WTC11 (cell line): ENCODE measurements around the gene KMT2D. TPM values are rescaled to one million over a fixed set of nuclear protein-coding genes. Genes with fewer than 3 reads are reported as not detected.

Experiments used
- ATAC-seq: fragments of 200-7000 bp; cut with Tn5 transposase; 2 replicates; pipeline ENCODE4 v1.10.0; 2021; ENCODE audit warnings: mild to moderate bottlenecking, moderate library complexity
- CTCF ChIA-PET: fragments of 300-600 bp; sonication (Branson Sonifier 250); formaldehyde crosslinking; loops from one replicate; lab custom pipeline; 2021; ENCODE audit warnings: antibody characterized with exemption; lab: Charles Lee
- POLR2A ChIA-PET: fragments of 350-600 bp; sonication (Branson Sonifier 250); formaldehyde crosslinking; loops from one replicate; lab custom pipeline; 2021; ENCODE audit warnings: antibody characterized with exemption; lab: Charles Lee
- DNase-seq: peaks from one replicate; pipeline ENCODE4 v3.0.0; 2021; ENCODE audit warnings: low spot score
- H3K27ac Mint-ChIP-seq: 2 replicates; pipeline ENCODE4 v1.8.0; 2021; ENCODE audit warnings: mixed read lengths
- H3K27me3 Mint-ChIP-seq: 2 replicates; pipeline ENCODE4 v1.8.0; 2021; ENCODE audit warnings: low read depth, mild to moderate bottlenecking, moderate library complexity, mixed read lengths
- H3K36me3 Mint-ChIP-seq: 2 replicates; pipeline ENCODE4 v1.8.0; 2021; ENCODE audit warnings: mixed read lengths
- H3K4me1 Mint-ChIP-seq: 2 replicates; pipeline ENCODE4 v1.8.0; 2022; ENCODE audit warnings: mixed read lengths
- H3K4me3 Mint-ChIP-seq: 2 replicates; pipeline ENCODE4 v1.8.0; 2021; ENCODE audit warnings: mild to moderate bottlenecking, moderate library complexity, mixed read lengths
- H3K9me3 Mint-ChIP-seq: 2 replicates; pipeline ENCODE4 v1.8.0; 2021; ENCODE audit warnings: mixed read lengths
- ESRRA ChIP-seq: sonication (generic); formaldehyde crosslinking; IDR thresholded peaks from 2 replicates; pipeline ENCODE4 v1.8.1; 2022; ENCODE audit warnings: mild to moderate bottlenecking, missing genetic modification reagents, borderline replicate concordance
- ETV6 ChIP-seq: sonication (generic); formaldehyde crosslinking; IDR thresholded peaks from 2 replicates; pipeline ENCODE4 v1.8.1; 2022; ENCODE audit warnings: mild to moderate bottlenecking, missing genetic modification reagents
- FOXJ3 ChIP-seq: sonication (generic); formaldehyde crosslinking; IDR thresholded peaks from 2 replicates; pipeline ENCODE4 v1.9.0; 2021; ENCODE audit warnings: missing genetic modification reagents, mild to moderate bottlenecking, borderline replicate concordance
- HMGA2 ChIP-seq: fragments of 250-450 bp; sonication (Bioruptor Pico); IDR thresholded peaks from 2 replicates; pipeline ENCODE4 v1.4.0; 2021; ENCODE audit warnings: mild to moderate bottlenecking, moderate library complexity
- NFYB ChIP-seq: sonication (generic); formaldehyde crosslinking; conservative IDR thresholded peaks from 2 replicates; pipeline ENCODE4 v1.8.0; 2022; ENCODE audit warnings: low read depth, missing genetic modification reagents
- NR2C2 ChIP-seq: sonication (generic); formaldehyde crosslinking; IDR thresholded peaks from 2 replicates; pipeline ENCODE4 v1.8.0; 2022; ENCODE audit warnings: mild to moderate bottlenecking, missing genetic modification reagents
- RELA ChIP-seq: sonication (generic); formaldehyde crosslinking; IDR thresholded peaks from 2 replicates; pipeline ENCODE4 v1.8.1; 2022; ENCODE audit warnings: missing genetic modification reagents, mild to moderate bottlenecking, borderline replicate concordance
- RORB ChIP-seq: fragments of 250-450 bp; sonication (Bioruptor Pico); IDR thresholded peaks from 2 replicates; pipeline ENCODE4 v1.9.0; 2021; ENCODE audit warnings: mild to moderate bottlenecking
- total RNA-seq: library from RNA; stranded (reverse); gene quantifications from 3 replicates; pipeline ENCODE4 v1.2.3, GENCODE V29; 2021
- TF ChIP-seq, protein P1 (sequence below): sonication (generic); formaldehyde crosslinking; IDR thresholded peaks from 2 replicates; pipeline ENCODE4 v1.8.1; 2022; ENCODE audit warnings: mild to moderate bottlenecking, moderate library complexity, missing genetic modification reagents
- TF ChIP-seq, protein P2 (sequence below): sonication (generic); formaldehyde crosslinking; IDR thresholded peaks from 2 replicates; pipeline ENCODE4 v1.8.0; 2022; ENCODE audit warnings: mild to moderate bottlenecking, missing genetic modification reagents
- TF ChIP-seq, protein P3 (sequence below): fragments of 250-450 bp; sonication (Bioruptor Pico); conservative IDR thresholded peaks from 2 replicates; pipeline ENCODE4 v1.9.0; 2021; ENCODE audit warnings: mild to moderate bottlenecking
- TF ChIP-seq, protein P4 (sequence below): sonication (generic); formaldehyde crosslinking; IDR thresholded peaks from 2 replicates; pipeline ENCODE4 v1.8.1; 2023; ENCODE audit warnings: mild to moderate bottlenecking, moderate library complexity, missing genetic modification reagents
- TF ChIP-seq, protein P5 (sequence below): sonication (generic); formaldehyde crosslinking; IDR thresholded peaks from 2 replicates; pipeline ENCODE4 v1.8.1; 2023; ENCODE audit warnings: mild to moderate bottlenecking, missing genetic modification reagents
- TF ChIP-seq, protein P6 (sequence below): sonication (generic); formaldehyde crosslinking; IDR thresholded peaks from 2 replicates; pipeline ENCODE4 v1.8.1; 2023; ENCODE audit warnings: mild to moderate bottlenecking, missing genetic modification reagents, moderate library complexity

The KMT2D gene
- total RNA-seq, 1 experiment from 2014 or later = 101 TPM

DNA sequence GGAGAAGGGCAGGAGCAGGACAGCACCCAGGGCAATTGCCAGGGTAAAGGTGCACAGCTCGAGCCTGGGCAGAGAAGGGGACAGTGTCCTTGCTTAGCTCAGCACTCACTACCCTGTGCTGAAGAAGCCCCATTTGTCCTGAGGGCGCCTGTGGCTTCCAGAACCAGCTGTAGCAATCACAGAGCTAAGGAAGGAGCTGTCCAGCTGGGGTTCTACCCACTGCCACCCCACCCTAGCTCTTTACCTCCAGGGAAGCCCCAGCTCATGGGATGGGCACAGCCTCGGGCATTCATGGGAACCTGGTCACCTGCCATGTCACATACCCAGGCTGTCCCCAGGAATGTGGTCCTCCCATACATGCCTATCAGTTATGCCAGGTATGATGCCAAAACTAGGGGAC, 44.2 kb upstream of the KMT2D start (continued):
- TF ChIP-seq ETV6 (no peak), FOXJ3 (no peak), NFYB (CRISPR knock-in tag) (no peak), HMGA2 (CRISPR knock-in tag) (no peak), RELA (CRISPR knock-in tag) (no peak), NR2C2 (CRISPR knock-in tag) (no peak), ESRRA (no peak)
- TF ChIP-seq, protein P1, sequence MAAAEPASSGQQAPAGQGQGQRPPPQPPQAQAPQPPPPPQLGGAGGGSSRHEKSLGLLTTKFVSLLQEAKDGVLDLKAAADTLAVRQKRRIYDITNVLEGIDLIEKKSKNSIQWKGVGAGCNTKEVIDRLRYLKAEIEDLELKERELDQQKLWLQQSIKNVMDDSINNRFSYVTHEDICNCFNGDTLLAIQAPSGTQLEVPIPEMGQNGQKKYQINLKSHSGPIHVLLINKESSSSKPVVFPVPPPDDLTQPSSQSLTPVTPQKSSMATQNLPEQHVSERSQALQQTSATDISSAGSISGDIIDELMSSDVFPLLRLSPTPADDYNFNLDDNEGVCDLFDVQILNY (CRISPR knock-in tag) = no peak
- TF ChIP-seq, protein P2, sequence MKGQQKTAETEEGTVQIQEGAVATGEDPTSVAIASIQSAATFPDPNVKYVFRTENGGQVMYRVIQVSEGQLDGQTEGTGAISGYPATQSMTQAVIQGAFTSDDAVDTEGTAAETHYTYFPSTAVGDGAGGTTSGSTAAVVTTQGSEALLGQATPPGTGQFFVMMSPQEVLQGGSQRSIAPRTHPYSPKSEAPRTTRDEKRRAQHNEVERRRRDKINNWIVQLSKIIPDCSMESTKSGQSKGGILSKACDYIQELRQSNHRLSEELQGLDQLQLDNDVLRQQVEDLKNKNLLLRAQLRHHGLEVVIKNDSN (CRISPR knock-in tag) = no peak

DNA sequence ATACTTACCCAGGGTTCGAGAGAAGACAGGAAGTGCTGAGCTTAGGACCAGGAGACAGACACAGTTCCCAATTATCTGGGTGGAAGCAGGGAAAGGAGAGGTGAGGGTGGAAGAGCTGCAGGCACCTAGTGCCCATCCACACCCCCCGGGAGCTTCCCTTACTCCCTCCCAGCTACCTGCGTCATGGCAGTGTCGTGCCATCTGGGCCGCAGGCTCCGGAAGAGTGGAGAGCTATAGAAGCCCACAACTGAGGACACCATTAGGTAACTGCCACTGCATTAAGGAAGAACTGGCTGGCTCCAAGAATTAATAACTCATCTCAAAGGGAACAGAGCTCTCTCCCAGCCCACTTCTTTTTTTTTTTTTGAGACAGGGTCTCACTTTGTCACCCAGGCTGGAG, 39.8 kb upstream of the KMT2D start:
- H3K9me3 Mint-ChIP-seq = no peaks in the 10 kb centered on the region
- DNase-seq (no peak), ATAC-seq (no peak)
- H3K27me3 Mint-ChIP-seq = peaks cover 5% of the 10 kb centered on the region
- no peak overlapping the region for H3K4me3 Mint-ChIP-seq
- H3K27ac Mint-ChIP-seq = no peak overlapping the region
- ChIA-PET POLR2A (no interaction called here), CTCF (interaction anchor here (0.6 to 14.5 kb wide), 7 partner anchors 8 to 135 kb away, joined by 3 to 216 read pairs (median 18); partner anchors contain the start of gene LMBR1L)
- peaks cover 42% of the 10 kb centered on the region for H3K36me3 Mint-ChIP-seq
- TF ChIP-seq RORB (CRISPR knock-in tag) = no peak
- TF ChIP-seq, protein P1 (CRISPR knock-in tag) = no peak
- TF ChIP-seq, protein P3, sequence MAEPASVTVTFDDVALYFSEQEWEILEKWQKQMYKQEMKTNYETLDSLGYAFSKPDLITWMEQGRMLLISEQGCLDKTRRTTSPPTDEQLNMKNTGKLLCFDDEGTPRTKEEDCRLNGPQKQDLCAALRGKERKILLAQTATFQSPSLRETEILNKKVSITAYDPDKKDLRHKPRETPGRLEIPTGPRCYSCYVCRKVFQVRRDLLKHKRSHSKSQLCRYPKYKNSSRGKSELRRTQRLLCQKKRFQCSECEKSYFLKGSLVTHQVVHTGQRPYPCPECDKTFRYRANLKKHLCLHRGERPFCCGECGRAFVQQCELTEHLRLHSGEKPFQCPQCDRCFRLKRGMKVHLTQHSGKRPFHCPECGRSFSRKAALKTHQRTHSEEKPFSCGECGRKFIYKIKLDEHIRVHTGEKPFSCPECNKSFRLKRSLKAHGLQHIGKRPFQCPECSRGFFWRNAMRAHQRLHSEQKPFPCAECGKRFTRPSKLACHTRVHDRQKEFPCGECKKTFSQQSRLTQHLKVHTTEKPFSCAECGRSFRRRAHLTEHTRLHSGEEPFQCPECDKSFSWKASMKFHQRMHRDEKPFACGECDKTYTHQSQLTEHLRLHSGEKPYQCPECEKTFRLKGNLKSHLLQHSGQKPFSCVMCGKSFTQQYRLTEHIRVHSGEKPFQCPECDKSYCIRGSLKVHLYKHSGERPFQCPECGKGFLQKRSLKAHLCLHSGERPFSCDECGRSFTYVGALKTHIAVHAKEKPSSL (CRISPR knock-in tag) = no peak
- TF ChIP-seq, protein P4, sequence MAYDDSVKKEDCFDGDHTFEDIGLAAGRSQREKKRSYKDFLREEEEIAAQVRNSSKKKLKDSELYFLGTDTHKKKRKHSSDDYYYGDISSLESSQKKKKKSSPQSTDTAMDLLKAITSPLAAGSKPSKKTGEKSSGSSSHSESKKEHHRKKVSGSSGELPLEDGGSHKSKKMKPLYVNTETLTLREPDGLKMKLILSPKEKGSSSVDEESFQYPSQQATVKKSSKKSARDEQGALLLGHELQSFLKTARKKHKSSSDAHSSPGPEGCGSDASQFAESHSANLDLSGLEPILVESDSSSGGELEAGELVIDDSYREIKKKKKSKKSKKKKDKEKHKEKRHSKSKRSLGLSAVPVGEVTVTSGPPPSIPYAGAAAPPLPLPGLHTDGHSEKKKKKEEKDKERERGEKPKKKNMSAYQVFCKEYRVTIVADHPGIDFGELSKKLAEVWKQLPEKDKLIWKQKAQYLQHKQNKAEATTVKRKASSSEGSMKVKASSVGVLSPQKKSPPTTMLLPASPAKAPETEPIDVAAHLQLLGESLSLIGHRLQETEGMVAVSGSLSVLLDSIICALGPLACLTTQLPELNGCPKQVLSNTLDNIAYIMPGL (CRISPR knock-in tag) = no peak
- TF ChIP-seq, protein P5, sequence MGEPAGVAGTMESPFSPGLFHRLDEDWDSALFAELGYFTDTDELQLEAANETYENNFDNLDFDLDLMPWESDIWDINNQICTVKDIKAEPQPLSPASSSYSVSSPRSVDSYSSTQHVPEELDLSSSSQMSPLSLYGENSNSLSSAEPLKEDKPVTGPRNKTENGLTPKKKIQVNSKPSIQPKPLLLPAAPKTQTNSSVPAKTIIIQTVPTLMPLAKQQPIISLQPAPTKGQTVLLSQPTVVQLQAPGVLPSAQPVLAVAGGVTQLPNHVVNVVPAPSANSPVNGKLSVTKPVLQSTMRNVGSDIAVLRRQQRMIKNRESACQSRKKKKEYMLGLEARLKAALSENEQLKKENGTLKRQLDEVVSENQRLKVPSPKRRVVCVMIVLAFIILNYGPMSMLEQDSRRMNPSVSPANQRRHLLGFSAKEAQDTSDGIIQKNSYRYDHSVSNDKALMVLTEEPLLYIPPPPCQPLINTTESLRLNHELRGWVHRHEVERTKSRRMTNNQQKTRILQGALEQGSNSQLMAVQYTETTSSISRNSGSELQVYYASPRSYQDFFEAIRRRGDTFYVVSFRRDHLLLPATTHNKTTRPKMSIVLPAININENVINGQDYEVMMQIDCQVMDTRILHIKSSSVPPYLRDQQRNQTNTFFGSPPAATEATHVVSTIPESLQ (CRISPR knock-in tag) = no peak
- TF ChIP-seq, protein P6, sequence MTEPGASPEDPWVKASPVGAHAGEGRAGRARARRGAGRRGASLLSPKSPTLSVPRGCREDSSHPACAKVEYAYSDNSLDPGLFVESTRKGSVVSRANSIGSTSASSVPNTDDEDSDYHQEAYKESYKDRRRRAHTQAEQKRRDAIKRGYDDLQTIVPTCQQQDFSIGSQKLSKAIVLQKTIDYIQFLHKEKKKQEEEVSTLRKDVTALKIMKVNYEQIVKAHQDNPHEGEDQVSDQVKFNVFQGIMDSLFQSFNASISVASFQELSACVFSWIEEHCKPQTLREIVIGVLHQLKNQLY (CRISPR knock-in tag) = no peak
- peaks cover 5% of the 10 kb centered on the region for H3K4me1 Mint-ChIP-seq
